Loucy (cell line): Measurements from ENCODE around the gene CDC26.

Source experiments
- H2AFZ ChIP-seq: fragments of 200-600 bp; sonication (generic); 2 replicates; pipeline ENCODE4 v1.6.0; 2016; ENCODE audit warnings: antibody characterized with exemption, mild to moderate bottlenecking, low read length, moderate library complexity
- H3F3A ChIP-seq: fragments of 200-600 bp; 2 replicates; pipeline ENCODE4 v1.6.0; 2016; ENCODE audit warnings: antibody characterized with exemption, low read depth, mild to moderate bottlenecking
- H3K27me3 ChIP-seq: fragments of 200-600 bp; sonication (generic); 2 replicates; pipeline ENCODE4 v1.6.1; 2014; ENCODE audit warnings: low read length, mild to moderate bottlenecking; ENCODE audit not compliant: insufficient read depth, poor library complexity, severe bottlenecking
- H3K36me3 ChIP-seq: fragments of 200-600 bp; sonication (generic); 2 replicates; pipeline ENCODE4 v1.6.1; 2016; ENCODE audit warnings: low read length; ENCODE audit not compliant: insufficient read depth
- H3K4me1 ChIP-seq: fragments of 200-600 bp; sonication (generic); 2 replicates; pipeline ENCODE4 v1.5.1; 2014; ENCODE audit warnings: low read length, mild to moderate bottlenecking; ENCODE audit not compliant: insufficient read depth, poor library complexity, severe bottlenecking
- H3K4me2 ChIP-seq: fragments of 200-600 bp; sonication (generic); 2 replicates; pipeline ENCODE4 v1.6.0; 2014; ENCODE audit warnings: antibody characterized with exemption, low read length, low read depth, mild to moderate bottlenecking; ENCODE audit not compliant: poor library complexity, severe bottlenecking
- H3K4me3 ChIP-seq: fragments of 200-600 bp; sonication (generic); 2 replicates; pipeline ENCODE4 v1.5.1; 2014; ENCODE audit warnings: low read length, mild to moderate bottlenecking, mixed read lengths; ENCODE audit not compliant: poor library complexity, severe bottlenecking
- H3K79me2 ChIP-seq: fragments of 200-600 bp; sonication (generic); 2 replicates; pipeline ENCODE4 v1.6.1; 2014; ENCODE audit warnings: low read length; ENCODE audit not compliant: insufficient read depth
- H3K9ac ChIP-seq: fragments of 200-600 bp; sonication (generic); 2 replicates; pipeline ENCODE4 v1.6.0; 2014; ENCODE audit warnings: mild to moderate bottlenecking, low read depth, low read length, moderate library complexity; ENCODE audit not compliant: poor library complexity, severe bottlenecking
- H3K9me2 ChIP-seq: fragments of 200-600 bp; sonication (generic); replicated peaks from 2 replicates; pipeline ENCODE4 v1.6.1; 2016; ENCODE audit warnings: low read depth, low read length, mixed read lengths
- H3K9me3 ChIP-seq: fragments of 200-600 bp; sonication (generic); 2 replicates; pipeline ENCODE4 v1.6.1; 2014; ENCODE audit warnings: mild to moderate bottlenecking, antibody characterized with exemption, low read length, low read depth; ENCODE audit not compliant: insufficient read depth
- H4K20me1 ChIP-seq: fragments of 200-600 bp; sonication (generic); 2 replicates; pipeline ENCODE4 v1.6.0; 2014; ENCODE audit warnings: antibody characterized with exemption, low read length, mild to moderate bottlenecking; ENCODE audit not compliant: insufficient read depth, poor library complexity, severe bottlenecking
- CTCF ChIP-seq: fragments of 200-600 bp; sonication (generic); conservative IDR thresholded peaks from 2 replicates; pipeline ENCODE4 v1.5.1; 2014; ENCODE audit warnings: mild to moderate bottlenecking, antibody characterized with exemption, low read length
- EZH2phosphoT487 ChIP-seq: fragments of 200-600 bp; IDR thresholded peaks from 2 replicates; pipeline ENCODE4 v1.6.1; 2018; ENCODE audit warnings: antibody characterized with exemption, mild to moderate bottlenecking, moderate library complexity, borderline replicate concordance

The CDC26 gene

GRCh38 chr9:113310538-113310937 lies 35.2 kb upstream of the CDC26 start:
- no peaks in the 10 kb centered on the region for H3K27me3 ChIP-seq
- H3F3A ChIP-seq = no peaks in the 10 kb centered on the region
- no peaks in the 10 kb centered on the region for H3K36me3 ChIP-seq
- no peaks in the 10 kb centered on the region for H3K79me2 ChIP-seq
- H4K20me1 ChIP-seq = no peaks in the 10 kb centered on the region
- no peaks in the 10 kb centered on the region for H3K9me3 ChIP-seq
- H3K4me3 ChIP-seq = no peak overlapping the region
- TF ChIP-seq EZH2phosphoT487 (no peak), CTCF (no peak)
- H3K9me2 ChIP-seq = no peaks in the 10 kb centered on the region
- no peak overlapping the region for H3K4me2 ChIP-seq
- H3K9ac ChIP-seq = no peak overlapping the region
- H2AFZ ChIP-seq = no peak overlapping the region
- no peaks in the 10 kb centered on the region for H3K4me1 ChIP-seq

- Histone ChIP-seq H3K9me2 (no peaks in the 10 kb centered on the region), H3K4me3 (no peak overlapping the region), H3K4me1 (no peaks in the 10 kb centered on the region), H2AFZ (no peak overlapping the region), H3K79me2 (no peaks in the 10 kb centered on the region), H4K20me1 (no peaks in the 10 kb centered on the region), H3K36me3 (no peaks in the 10 kb centered on the region), H3K4me2 (no peak overlapping the region), H3K9me3 (no peaks in the 10 kb centered on the region), H3K27me3 (no peaks in the 10 kb centered on the region), H3F3A (no peaks in the 10 kb centered on the region), H3K9ac (no peak overlapping the region)
- TF ChIP-seq CTCF = peak; percentile 88
- TF ChIP-seq EZH2phosphoT487 = no peak
Measured at GRCh38 chr9:113309204-113309813, 33.9 kb upstream of the CDC26 start.

DNA sequence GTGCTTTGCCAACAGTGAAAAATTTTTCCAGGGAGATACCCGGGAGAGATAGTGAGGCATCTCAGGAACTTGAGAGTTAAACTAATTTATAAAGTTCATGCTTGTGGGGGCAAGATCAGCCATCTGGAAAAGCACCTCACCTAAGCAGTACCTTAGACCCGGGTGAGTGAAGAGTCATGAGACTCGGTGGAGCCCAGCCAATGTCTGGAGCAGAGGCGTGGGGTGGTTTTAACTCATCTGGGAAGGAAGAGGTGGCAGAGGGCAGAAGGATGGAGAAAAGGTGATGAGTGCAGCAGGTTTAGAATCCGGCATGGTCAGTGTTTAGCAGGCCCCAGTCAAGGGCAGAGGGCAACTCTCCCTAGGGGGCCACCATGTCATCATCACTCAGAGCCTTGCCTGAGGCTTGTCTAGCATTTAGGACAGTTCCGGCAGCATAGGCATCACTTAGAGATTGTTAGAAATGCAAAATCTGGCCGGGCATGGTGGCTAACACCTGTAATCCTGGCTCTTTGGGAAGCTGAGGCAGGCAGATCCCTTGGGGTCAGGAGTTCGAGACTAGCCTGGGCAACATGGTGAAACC lies 32.1 kb upstream of the CDC26 start:
- no peak overlapping the region for H3K4me2 ChIP-seq
- no peak overlapping the region for H3K9ac ChIP-seq
- no peaks in the 10 kb centered on the region for H3K4me1 ChIP-seq
- H3F3A ChIP-seq = no peaks in the 10 kb centered on the region
- H3K27me3 ChIP-seq = no peaks in the 10 kb centered on the region
- no peaks in the 10 kb centered on the region for H3K9me2 ChIP-seq
- H3K9me3 ChIP-seq = no peaks in the 10 kb centered on the region
- H2AFZ ChIP-seq = no peak overlapping the region
- TF ChIP-seq CTCF (no peak), EZH2phosphoT487 (no peak)
- H4K20me1 ChIP-seq = no peaks in the 10 kb centered on the region
- no peaks in the 10 kb centered on the region for H3K79me2 ChIP-seq
- no peaks in the 10 kb centered on the region for H3K36me3 ChIP-seq
- H3K4me3 ChIP-seq = no peak overlapping the region
